GM10266 (cell line): Measurements from ENCODE around the gene NPM3.

ENCODE experiments used
- DNase-seq: peaks from one replicate; pipeline ENCODE4 v3.0.0; 2012; ENCODE audit errors: extremely low spot score
- CTCF ChIP-seq: IDR thresholded peaks from 2 replicates; pipeline ENCODE4 v1.5.1; 2012; ENCODE audit warnings: mild to moderate bottlenecking, low read depth; ENCODE audit not compliant: control insufficient read depth, insufficient read depth; ENCODE audit errors: missing control alignments

NPM3 gene

DNA sequence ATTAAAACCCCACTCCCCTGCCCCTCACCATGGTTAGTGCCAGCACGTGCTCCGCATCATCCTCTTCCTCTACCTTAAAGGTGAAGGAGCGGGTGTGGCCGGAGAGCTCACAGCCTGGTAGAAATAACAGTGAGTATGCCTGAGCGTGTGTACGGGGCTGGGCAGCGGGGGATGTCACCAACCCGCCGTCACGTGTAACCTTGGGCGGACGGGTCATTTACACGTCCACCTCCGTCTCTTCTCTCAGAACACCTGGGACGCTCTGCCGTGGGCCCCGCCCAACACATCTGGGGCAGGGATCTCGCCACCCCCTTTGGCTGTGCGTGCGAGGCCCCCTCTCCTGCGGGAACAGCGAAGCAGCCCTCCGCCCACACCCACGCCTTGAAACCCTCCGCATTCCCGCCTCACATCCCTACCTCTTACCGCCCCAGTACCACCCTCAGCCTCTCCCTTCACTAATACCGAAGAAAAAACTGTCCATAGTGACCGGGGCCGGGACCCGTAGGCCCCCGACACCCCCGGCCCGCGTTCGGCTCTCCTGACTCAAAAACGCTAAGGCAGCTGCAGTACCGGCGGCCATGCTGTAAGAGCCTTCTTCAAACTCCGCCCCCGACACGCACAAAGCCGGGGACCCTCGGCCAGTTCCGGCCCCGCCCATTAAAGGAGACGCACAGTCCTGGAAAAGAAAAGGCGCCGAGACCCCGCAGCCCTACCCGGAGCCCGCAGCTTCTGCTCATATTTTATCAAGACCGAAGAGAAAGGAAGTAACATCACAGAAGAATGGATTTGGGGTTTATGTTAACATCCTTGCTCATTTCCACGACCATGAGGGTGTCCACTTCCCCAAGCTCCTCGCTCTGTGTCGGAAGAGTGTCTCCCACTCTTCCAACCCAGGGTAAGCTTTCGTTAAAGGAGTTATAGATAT lies at the start of gene NPM3:
TSS of gene NPM3 (minus strand) at position 636 of the 925 bp plus-strand sequence. CDS start at position 580, 56 bp downstream.
- TF ChIP-seq CTCF = no peak
- DNase-seq = peak; percentile 89

GRCh38 chr10:101832325-101832771 lies 49.1 kb upstream of the NPM3 start:
- DNase-seq = no peak
- no peak for TF ChIP-seq CTCF

GRCh38 chr10:101831169-101831811 lies 48.0 kb upstream of the NPM3 start:
- no peak for TF ChIP-seq CTCF
- DNase-seq = no peak

DNA sequence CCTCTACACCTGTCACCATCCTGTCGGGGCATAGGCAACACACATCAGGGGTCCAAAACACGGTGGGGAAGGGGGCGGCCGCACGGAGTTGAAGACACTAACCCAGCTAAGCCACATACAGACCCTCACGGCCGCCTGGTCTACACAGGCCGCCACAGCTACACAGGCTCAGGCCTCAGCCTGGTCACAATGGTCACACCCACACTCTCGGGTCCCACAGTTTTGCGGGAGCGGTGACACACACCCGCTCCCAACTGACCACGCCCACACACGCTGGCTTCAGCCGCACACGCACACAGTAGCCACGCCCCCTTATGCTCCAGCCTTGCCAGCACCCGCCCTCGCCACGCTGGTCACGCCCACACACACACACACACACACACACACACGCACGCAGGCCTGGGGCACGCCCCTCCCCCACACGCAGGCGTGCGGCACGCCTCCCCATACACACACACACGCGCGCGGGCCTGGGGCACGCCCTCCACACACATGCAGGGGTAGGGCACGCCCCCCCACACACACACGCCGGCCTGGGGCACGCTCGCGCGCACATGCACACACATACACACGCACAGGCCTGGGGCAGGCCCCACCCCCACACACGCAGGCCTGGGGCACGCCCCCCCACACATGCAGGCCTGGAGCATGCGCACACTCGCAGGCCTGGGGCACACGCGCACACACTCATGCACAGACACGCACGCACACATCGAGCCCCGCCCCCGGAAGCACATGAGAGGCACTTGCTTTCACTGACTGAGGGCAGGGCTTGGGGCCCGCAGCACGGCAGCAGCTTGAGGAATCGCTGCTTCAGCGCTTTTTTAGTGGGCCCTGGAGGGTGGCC lies 47.3 kb upstream of the NPM3 start:
- peak; percentile 89 for DNase-seq
- TF ChIP-seq CTCF = no peak

- no peak for TF ChIP-seq CTCF
- DNase-seq = peak; percentile 92
These were observed 46.5 kb upstream of the NPM3 start for GRCh38 chr10:101829561-101830315.

DNA sequence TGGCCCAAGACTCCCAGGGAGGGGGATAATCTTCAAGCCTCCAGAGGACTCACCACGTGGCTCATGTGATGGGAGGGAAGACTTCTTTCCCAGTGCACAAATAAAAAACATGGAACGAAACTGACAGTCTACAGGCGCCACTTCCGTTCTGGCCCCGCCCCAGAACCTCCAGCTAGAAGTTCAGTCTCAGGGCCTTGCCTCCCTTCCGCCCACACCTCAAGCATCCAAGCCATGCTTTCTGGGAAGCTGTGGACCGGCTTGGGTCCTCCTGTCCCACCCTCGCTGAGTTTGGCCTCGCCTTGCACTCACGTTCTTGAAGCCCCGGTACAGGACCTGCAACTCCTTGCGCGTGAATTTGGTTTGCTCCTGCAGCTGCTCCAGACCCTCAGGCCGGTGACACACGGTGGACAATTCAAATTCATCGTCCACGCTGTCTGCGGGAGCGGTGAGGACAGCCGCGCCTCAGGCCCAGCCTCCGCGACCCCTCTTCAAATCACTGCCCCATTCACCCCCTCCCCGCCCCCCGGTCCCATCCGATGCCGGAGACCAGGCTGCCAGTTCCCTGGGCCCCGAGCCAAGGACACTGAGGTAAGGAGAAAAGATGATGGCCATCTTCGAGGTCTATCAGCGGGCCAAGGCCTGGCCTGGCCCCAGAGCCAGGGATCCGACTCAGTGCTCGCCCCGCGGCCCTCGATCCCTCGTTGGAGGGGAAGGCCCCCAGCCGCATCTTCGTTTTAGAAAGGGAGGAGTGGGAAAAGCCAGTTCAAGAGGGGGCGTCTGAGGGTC lies 45.7 kb upstream of the NPM3 start:
- DNase-seq = no peak
- TF ChIP-seq CTCF = no peak
